ENCODE measurements around the gene EXOC3L1.
A peak's percentile ranks its signal among the peaks of the same experiment; 100 is the strongest.

Gene EXOC3L1

DNA sequence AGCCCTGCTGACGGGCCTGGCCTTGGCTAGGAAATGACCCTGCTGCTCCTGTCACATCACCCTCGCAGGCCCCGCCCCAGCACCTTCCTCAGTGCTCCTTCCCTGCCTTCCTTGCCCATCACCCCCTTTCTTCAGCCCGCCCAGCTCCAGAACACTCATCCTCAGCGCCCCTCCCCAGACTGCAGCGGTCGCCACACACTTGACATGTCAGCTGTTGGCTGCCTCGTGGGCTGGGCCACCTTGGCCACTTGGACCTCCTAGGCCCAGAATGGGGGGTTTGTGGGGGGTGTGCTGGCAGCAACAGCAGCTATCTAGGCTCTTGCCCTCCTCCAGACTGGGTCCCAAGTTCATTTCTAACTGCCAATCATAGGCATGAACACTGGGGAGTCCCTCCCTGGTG, 19.6 kb upstream of the EXOC3L1 start:
- no peak for DNase-seq
- TF ChIP-seq GATA1 (IDR thresholded peaks at IDR 0.05; ENCODE audit: low read depth, low read length) (no peak), POLR2A (IDR thresholded peaks at IDR 0.05; ENCODE audit: low read length) (no peak)

DNA sequence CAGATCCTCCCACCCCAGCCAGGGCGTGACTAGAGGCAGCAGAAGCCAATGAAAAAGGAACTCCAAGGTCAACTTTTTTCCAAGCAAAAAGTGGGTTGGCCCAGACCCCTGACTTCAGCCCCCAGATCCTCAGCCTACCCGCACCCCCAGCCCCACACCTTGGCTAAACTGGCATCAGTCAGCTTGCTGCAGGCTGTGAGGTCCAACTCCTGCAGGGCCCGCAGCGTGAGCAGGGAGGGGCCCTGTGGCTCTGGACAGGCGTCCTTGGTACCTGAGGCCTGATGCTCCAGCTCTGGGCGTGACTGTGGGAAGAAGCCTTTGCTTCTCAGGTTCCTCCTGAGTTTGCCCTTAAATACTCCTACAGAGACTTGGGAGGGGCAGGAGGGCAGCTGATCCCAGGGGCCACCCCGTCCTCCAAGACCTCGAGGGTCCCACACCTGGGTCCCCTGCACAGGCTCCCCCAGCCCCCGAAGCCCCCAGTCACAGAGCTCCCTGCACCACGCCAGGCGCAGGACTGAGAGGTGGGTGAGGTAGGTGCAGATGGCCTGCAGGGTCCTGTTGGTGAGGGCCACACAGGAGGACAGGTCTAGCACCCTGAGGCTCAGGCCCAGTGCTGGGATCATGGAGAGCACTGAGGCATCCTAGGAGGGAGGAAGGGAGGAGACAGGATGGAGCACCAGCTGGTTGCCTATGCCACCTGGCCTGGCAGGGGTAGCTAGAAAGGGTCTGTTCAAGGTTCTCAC, 18.4 kb upstream of the EXOC3L1 start:
- no peak for DNase-seq
- TF ChIP-seq GATA1 (IDR thresholded peaks at IDR 0.05; ENCODE audit: low read depth, low read length): no peak
- TF ChIP-seq POLR2A (IDR thresholded peaks at IDR 0.05; ENCODE audit: low read length): no peak

DNA sequence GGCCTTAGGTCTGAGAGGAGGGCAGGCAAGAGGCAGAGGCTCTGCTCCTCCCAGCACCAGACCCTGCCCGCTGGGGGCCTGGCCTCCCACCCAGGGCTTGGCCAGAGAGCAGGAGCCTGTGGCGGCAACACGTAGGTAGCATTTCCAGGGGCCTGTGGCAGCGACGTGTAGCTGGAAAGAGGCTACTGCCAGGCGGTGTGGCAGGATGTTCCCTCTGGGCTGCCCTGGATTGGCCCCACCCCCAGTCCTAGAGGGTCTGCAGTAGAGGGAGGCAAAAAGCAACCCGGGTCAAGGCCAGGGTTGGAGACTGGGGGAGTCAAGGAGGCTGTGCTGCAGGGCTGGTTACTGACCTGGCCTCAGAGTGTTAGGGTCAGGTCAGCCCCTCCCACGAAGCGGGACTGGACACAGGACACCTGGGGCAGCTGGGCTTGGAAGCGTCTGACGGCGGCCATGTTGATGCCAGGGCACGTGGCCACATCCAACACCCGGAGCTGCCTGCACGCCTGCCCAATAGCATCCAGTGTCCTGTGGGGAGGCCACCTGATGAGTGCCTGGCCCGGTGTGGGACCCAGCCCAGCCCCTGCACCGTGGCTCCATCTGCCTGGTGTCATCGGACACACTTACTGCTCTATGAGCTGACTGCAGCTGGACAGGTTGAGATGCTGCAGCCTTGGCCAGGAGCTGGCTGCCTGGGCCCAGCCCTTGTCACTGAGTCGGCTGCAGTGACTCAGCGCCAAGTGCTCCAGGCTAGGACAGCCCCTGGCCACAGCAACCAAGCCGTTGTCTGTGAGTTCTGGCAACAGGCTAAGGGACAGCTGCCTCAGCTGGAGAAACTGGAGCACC, 17.5 kb upstream of the EXOC3L1 start:
- TF ChIP-seq GATA1 (IDR thresholded peaks at IDR 0.05; ENCODE audit: low read depth, low read length) (no peak), POLR2A (IDR thresholded peaks at IDR 0.05; ENCODE audit: low read length) (peak; percentile 42)
- DNase-seq: peak; percentile 57 to 71

DNA sequence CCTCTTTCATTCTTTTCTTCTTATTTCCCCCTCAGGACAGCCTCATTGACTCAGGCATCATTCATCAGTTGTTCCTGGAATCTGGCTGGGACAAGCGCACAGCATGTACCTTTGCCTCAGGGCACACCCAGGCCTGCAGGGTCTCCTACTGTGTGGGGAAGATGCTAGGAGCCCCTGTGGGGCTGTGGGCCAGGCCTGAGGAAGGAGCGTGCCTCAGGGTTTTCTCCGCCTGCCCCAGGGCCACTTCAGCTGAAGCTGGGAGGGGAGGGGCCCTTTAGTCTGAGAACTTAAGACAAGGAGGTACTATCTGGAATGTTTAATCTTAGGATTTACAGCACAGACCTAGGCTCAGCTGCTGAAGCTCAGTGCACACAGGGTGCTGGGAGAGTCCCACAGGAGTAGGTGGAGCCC, 16.9 kb upstream of the EXOC3L1 start:
- TF ChIP-seq GATA1 (IDR thresholded peaks at IDR 0.05; ENCODE audit: low read depth, low read length): no peak
- TF ChIP-seq POLR2A (IDR thresholded peaks at IDR 0.05; ENCODE audit: low read length): no peak
- no peak for DNase-seq

DNA sequence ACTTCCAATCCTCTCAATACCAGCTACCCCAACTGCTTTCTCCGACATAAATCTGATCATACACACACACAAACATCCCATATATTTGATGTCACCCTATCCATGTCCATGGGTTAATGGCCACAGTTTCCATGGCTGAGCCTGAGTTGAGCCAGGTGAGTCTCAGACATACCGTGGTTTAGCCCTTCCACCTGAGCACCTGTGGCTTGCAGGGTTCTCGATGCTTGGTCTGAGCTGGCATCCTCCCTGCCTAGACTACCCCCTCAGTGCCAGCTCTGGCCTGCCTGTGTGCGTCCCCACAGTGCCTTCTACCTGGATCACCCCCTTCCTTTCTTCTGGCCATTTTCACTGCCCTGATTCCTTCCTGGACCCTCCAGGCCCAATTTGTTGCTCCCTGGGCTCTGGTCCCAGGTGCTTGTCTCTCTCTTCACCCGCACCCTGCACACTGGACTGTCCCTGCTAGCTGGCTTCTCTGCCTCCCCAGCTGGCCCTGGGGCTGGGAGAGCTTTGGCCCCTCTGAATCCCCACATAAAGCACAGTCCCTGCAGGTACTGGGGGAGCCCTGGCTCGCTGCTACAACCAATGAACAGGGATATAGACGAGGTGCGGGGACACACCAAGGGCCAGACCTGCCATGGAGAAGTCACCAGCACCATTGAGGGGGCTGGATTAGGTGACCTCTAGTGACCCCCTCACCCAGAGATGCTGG, 16.3 kb upstream of the EXOC3L1 start:
- TF ChIP-seq GATA1 (IDR thresholded peaks at IDR 0.05; ENCODE audit: low read depth, low read length) (no peak), POLR2A (IDR thresholded peaks at IDR 0.05; ENCODE audit: low read length) (peak; percentile 21)
- no peak for DNase-seq

DNA sequence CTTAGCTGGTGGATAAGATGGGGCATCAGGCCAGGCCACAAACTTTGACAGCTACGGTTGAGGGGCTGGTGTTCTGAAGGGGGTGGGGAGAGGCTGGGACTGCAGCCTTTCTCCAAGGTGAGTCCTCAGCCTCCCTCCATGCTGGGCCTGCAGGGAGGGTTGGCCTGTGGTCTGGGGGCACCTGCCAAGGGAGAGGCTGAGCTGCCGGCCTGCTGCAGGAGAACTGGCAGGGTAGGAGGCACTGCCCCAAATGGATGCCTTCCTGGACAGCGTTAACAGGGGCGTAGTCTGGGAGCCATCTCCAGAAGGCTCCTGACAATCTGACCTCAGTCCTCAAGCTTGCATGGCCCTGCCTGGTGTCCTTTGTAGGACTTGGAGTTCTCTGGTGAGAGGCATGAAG, 14.1 kb upstream of the EXOC3L1 start:
- no peak for TF ChIP-seq GATA1 (IDR thresholded peaks at IDR 0.05; ENCODE audit: low read depth, low read length)
- TF ChIP-seq POLR2A (IDR thresholded peaks at IDR 0.05; ENCODE audit: low read length): no peak
- no peak for DNase-seq

DNA sequence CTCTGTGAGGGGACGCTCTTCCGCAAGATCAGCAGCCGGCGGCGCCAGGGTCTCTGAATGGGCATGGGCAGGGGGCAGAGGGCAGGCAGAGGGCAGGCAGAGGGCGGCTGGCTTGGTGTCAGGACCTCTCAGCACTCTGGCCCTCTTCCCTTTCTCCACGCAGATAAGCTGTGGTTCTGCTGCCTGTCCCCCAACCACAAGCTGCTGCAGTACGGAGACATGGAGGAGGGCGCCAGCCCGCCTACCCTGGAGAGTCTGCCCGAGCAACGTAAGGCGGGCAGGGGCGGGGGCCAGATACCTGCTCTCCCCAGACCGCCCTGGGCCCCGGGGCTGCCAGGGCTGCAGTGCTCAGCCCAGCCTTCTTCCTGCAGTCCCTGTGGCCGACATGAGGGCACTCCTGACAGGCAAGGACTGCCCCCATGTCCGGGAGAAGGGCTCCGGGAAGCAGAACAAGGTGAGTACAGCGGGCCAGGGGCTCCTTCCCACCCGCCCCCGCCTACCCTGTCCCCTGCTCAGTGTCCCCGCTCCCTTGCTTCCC, 13.1 kb upstream of the EXOC3L1 start:
- no peak for DNase-seq
- TF ChIP-seq GATA1 (IDR thresholded peaks at IDR 0.05; ENCODE audit: low read depth, low read length) (no peak), POLR2A (IDR thresholded peaks at IDR 0.05; ENCODE audit: low read length) (no peak)

DNA sequence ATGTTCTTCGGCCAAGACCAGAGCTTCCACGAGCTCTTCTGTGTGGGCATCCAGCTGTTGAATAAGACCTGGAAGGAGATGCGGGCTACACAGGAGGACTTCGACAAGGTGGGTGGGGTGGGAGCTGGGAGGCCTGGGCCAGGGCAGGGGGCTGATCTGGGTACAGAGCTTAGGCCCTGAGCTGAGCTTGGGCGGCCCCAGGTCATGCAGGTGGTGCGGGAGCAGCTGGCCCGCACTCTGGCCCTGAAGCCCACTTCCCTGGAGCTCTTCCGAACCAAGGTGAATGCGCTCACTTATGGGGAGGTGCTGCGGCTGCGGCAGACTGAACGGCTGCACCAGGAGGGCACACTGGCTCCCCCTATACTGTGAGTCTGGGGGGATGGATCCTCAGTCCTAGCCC, 12.5 kb upstream of the EXOC3L1 start:
- DNase-seq: no peak
- TF ChIP-seq POLR2A (IDR thresholded peaks at IDR 0.05; ENCODE audit: low read length) (no peak), GATA1 (IDR thresholded peaks at IDR 0.05; ENCODE audit: low read depth, low read length) (no peak)

DNA sequence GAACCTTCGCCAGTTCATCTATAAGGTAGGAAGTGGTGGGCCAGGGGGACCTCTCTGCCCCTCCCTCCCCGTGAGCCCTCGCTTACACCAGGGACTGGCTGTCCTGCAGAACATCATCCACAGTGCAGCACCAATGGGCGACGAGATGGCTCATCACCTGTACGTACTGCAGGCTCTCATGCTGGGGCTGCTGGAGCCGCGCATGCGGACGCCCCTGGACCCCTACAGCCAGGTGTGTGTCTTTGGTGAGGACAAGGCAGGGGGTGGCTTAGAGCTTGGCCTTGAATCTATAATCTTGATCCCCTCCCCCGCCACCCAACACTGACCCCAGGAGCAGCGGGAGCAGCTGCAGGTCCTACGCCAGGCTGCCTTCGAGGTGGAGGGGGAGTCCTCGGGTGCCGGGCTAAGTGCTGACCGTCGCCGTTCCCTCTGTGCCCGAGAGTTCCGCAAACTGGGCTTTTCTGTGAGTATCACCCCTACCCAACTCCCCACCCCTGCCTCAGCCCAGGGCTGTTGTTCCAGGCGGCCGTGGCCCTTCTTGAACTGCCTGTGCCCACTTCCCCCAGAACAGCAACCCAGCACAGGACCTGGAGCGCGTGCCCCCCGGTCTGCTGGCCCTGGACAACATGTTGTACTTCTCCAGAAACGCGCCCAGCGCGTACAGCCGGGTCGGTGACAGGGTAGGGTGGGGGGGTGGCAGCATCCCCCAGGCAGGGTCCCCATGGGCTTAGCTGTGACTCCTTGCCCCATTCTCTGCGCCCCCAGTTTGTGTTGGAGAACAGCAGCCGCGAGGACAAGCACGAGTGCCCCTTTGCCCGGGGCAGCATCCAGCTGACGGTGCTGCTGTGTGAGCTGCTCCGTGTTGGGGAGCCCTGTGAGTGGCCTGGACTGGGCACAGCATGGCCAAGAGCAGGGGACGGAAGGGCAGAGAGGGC, 11.7 kb upstream of the EXOC3L1 start:
- no peak for DNase-seq
- TF ChIP-seq GATA1 (IDR thresholded peaks at IDR 0.05; ENCODE audit: low read depth, low read length) (no peak), POLR2A (IDR thresholded peaks at IDR 0.05; ENCODE audit: low read length) (no peak)

DNA sequence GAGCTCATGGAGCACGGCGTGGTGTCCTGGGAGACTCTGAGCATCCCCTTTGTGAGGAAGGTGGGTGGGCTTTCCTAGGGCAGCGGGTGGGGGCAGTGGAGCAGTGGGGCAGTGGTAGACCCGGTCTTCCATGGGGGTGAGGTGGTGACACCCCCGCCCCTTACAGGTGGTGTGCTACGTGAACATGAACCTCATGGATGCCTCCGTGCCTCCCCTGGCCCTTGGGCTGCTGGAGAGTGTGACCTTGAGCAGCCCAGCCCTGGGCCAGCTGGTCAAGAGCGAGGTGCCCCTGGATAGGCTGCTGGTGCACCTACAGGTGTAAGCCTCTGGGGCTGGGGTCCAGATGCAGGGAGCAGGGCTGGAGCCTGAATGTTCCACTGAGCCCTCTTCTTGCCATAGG, 10.6 kb upstream of the EXOC3L1 start:
- no peak for TF ChIP-seq GATA1 (IDR thresholded peaks at IDR 0.05; ENCODE audit: low read depth, low read length)
- TF ChIP-seq POLR2A (IDR thresholded peaks at IDR 0.05; ENCODE audit: low read length): no peak
- DNase-seq: no peak

DNA sequence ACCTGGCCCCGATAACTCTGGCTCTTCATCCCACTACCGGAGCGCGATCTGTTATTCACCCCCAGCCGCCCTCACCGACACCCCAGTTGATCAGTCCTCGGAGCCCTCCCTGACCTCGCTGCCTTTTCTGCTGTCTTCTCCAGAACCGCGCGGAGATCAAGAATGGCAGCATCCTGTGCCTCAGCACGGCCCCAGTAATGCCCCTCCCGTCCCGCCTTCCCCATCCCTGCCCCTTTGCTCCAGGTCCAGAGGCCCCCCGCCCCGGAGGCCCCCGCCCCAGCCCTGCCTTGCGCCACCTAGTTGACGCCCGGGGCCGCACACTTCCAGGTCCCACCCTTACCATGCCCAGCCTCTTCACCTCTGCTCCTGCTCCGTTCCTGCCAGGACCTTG, 9.9 kb upstream of the EXOC3L1 start:
- no peak for DNase-seq
- TF ChIP-seq POLR2A (IDR thresholded peaks at IDR 0.05; ENCODE audit: low read length): no peak
- TF ChIP-seq GATA1 (IDR thresholded peaks at IDR 0.05; ENCODE audit: low read depth, low read length): no peak

DNA sequence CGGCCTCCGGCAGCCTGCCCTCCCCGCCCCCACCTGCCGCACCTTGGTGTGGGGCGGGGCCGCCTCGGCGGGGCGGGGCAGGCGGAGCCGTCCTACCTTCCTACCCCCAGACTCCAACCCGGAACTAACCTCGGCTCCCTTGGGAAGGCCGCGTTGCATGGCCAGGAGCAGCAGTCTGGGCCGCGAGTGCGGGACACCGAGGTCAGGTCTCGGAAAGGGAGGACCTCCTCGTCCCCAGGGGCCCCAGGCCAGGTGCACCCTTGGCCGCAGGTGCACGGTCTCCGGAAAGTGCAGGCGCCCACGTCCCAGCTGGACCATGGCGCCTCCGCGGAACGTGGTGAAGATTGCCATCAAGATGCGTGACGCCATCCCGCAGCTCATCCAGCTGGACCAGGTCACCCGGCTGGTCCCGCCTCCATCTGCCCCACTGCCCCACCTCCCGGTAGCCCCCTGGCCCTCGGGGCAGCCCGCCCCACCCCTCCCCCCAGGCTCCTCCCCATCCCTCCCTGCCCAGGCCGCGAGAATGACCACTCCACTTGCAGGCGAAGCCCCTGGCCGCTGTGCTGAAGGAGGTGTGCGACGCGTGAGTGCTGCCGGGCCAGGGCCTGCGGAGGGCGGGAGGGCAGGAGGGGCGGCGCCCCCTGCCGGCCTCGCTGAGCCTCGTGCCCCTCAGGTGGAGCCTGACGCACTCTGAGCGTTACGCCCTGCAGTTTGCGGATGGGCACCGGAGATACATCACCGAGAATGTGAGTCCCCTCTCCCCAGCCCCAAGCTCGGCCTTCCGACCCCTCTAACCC, 9.3 kb upstream of the EXOC3L1 start, which contains the start of gene ELMO3:
ELMO3 (plus strand) TSS at position 121 of the 797 bp plus-strand sequence; CDS start at position 317, 196 bp downstream.
- no peak for DNase-seq
- TF ChIP-seq POLR2A (IDR thresholded peaks at IDR 0.05; ENCODE audit: low read length) (no peak), GATA1 (IDR thresholded peaks at IDR 0.05; ENCODE audit: low read depth, low read length) (no peak)
